HepG2 (cell line): ENCODE results near the gene MACROD2. TPM values are rescaled to one million over a fixed set of nuclear protein-coding genes. Genes with fewer than 3 reads are reported as not detected.

Experiments used
- ATAC-seq: fragments of 200-7000 bp; cut with Tn5 transposase; 3 replicates; pipeline ENCODE4 v1.9.1; 2020; ENCODE audit warnings: mild to moderate bottlenecking, moderate library complexity
- BruUV-seq: library from RNA; stranded (reverse); fragments of 400-500 nt; replicated peaks from 2 replicates; lab custom pipeline; 2021; lab: Mats Ljungman, UMichigan
- CTCF ChIA-PET: fragments of 300-600 bp; formaldehyde crosslinking; extraction: SDS; loops from one replicate; lab custom pipeline; 2021; ENCODE audit warnings: low total read pairs, inconsistent platforms, low intra/inter-chr PET ratio; lab: Yijun Ruan, JAX
- POLR2A ChIA-PET: fragments of 350-600 bp; sonication (Branson Sonifier 250); formaldehyde crosslinking; loops from one replicate; lab custom pipeline; 2020; ENCODE audit warnings: antibody characterized with exemption, inconsistent platforms; lab: Yijun Ruan, JAX
- DNase-seq: peaks from one replicate; pipeline ENCODE4 v3.0.0-alpha.2; 2015; ENCODE audit warnings: low spot score
- FAIRE-seq: peaks from 3 replicates; lab custom pipeline; 2011; peaks lifted over from hg19 to GRCh38; lab: Jason Lieb, UNC
- H2AFZ ChIP-seq: one replicate; pipeline ENCODE4 v1.6.1; 2011; ENCODE audit warnings: low read length, inconsistent platforms
- H3K27ac ChIP-seq: fragments of 300-600 bp; 3 replicates; pipeline ENCODE4 v1.8.0; 2011; ENCODE audit warnings: mixed run types, mild to moderate bottlenecking, mixed read lengths, low read length, inconsistent platforms; ENCODE audit not compliant: insufficient read depth; ENCODE audit errors: extremely low read length
- H3K27me3 ChIP-seq, 2 experiments: fragments of 200-600 bp in 1 of 2; 2 replicates in 1 of 2; 3 replicates in 1 of 2; pipeline versions ENCODE4 v1.6.0 to v1.8.0; 2011; ENCODE audit warnings: low read length in 2 of 2, mild to moderate bottlenecking in 2 of 2, moderate library complexity in 2 of 2, inconsistent platforms in 1 of 2; ENCODE audit not compliant: insufficient read depth in 2 of 2, control insufficient read depth in 1 of 2
- H3K36me3 ChIP-seq, 2 experiments: fragments of 200-600 bp in 1 of 2; replicated peaks in 1 of 2; 2 replicates in 1 of 2; 3 replicates in 1 of 2; pipeline versions ENCODE4 v1.5.1 to v1.8.0; 2011; ENCODE audit warnings: low read length in 2 of 2, inconsistent platforms in 1 of 2; ENCODE audit not compliant: insufficient read depth in 2 of 2, control insufficient read depth in 1 of 2
- H3K4me1 ChIP-seq: 2 replicates; pipeline ENCODE4 v1.5.1; 2012; ENCODE audit warnings: low read length, inconsistent platforms; ENCODE audit not compliant: insufficient read depth
- H3K4me2 ChIP-seq: 2 replicates; pipeline ENCODE4 v1.6.0; 2011; ENCODE audit warnings: low read depth, low read length, inconsistent platforms
- H3K4me3 ChIP-seq, 3 experiments: fragments of 200-600 bp in 1 of 3; sonication (generic), shearing (Covaris generic) in 1 of 3; replicated peaks in 1 of 3; 2 replicates each; pipeline ENCODE4 v1.5.1; 2011 to 2016; ENCODE audit warnings: low read length in 3 of 3, inconsistent platforms in 2 of 3, low read depth in 2 of 3, mild to moderate bottlenecking in 2 of 3, control low read depth in 1 of 3, mixed read lengths in 1 of 3; ENCODE audit not compliant: insufficient read depth in 1 of 3
- H3K79me2 ChIP-seq: one replicate; pipeline ENCODE4 v1.6.1; 2011; ENCODE audit warnings: low read length, inconsistent platforms; ENCODE audit not compliant: insufficient read depth
- H3K9ac ChIP-seq: 2 replicates; pipeline ENCODE4 v1.6.0; 2011; ENCODE audit warnings: mild to moderate bottlenecking, low read depth, low read length, inconsistent platforms; ENCODE audit not compliant: insufficient read depth
- H3K9me3 ChIP-seq: 2 replicates; pipeline ENCODE4 v1.5.1; 2012; ENCODE audit warnings: mild to moderate bottlenecking, low read length
- H4K20me1 ChIP-seq: 2 replicates; pipeline ENCODE4 v1.6.0; 2011; ENCODE audit warnings: inconsistent platforms, mild to moderate bottlenecking, low read length, moderate library complexity; ENCODE audit not compliant: insufficient read depth
- ARNT ChIP-seq: fragments of 450-650 bp; IDR thresholded peaks from 2 replicates; pipeline ENCODE4 v1.6.1; 2017
- CENPT ChIP-seq: sonication (generic); formaldehyde crosslinking; IDR thresholded peaks from 2 replicates; pipeline ENCODE4 v1.8.0; 2022; ENCODE audit warnings: low read depth, mild to moderate bottlenecking, moderate library complexity, missing genetic modification reagents
- EHMT2 ChIP-seq: fragments of 200-600 bp; sonication (generic); IDR thresholded peaks from 2 replicates; pipeline ENCODE4 v1.7.0; 2017; ENCODE audit warnings: antibody characterized with exemption, low read depth, low read length, borderline replicate concordance
- EZH2 ChIP-seq: conservative IDR thresholded peaks from 2 replicates; pipeline ENCODE4 v1.6.1; 2012; ENCODE audit warnings: mild to moderate bottlenecking, low read depth, low read length, moderate library complexity
- FOXO1 ChIP-seq: sonication (generic); formaldehyde crosslinking; IDR thresholded peaks from 2 replicates; pipeline ENCODE4 v1.4.0; 2020; ENCODE audit warnings: missing genetic modification reagents
- GATAD2A ChIP-seq: IDR thresholded peaks from 2 replicates; pipeline ENCODE4 v1.6.1; 2016
- KDM2A ChIP-seq: sonication (generic); formaldehyde crosslinking; IDR thresholded peaks from 2 replicates; pipeline ENCODE4 v1.4.0; 2020; ENCODE audit warnings: low read depth, missing genetic modification reagents, borderline replicate concordance
- ZNF292 ChIP-seq: sonication (generic); formaldehyde crosslinking; IDR thresholded peaks from 2 replicates; pipeline ENCODE4 v1.8.1; 2022; ENCODE audit warnings: mild to moderate bottlenecking, low read depth, missing genetic modification reagents, borderline replicate concordance
- ZNF354B ChIP-seq: sonication (generic); formaldehyde crosslinking; IDR thresholded peaks from 2 replicates; pipeline ENCODE4 v1.8.0; 2022; ENCODE audit warnings: mild to moderate bottlenecking, missing genetic modification reagents
- ZNF567 ChIP-seq: sonication (generic); formaldehyde crosslinking; IDR thresholded peaks from 2 replicates; pipeline ENCODE4 v1.8.1; 2023; ENCODE audit warnings: mild to moderate bottlenecking, missing genetic modification reagents, borderline replicate concordance
- ZNF572 ChIP-seq: sonication (generic); formaldehyde crosslinking; IDR thresholded peaks from 2 replicates; pipeline ENCODE4 v1.5.1; 2020; ENCODE audit warnings: mild to moderate bottlenecking, missing genetic modification reagents
- ZNF615 ChIP-seq: sonication (generic); formaldehyde crosslinking; IDR thresholded peaks from 2 replicates; pipeline ENCODE4 v1.5.0; 2020; ENCODE audit warnings: mild to moderate bottlenecking, missing genetic modification reagents, borderline replicate concordance
- ZSCAN20 ChIP-seq: sonication (generic); formaldehyde crosslinking; IDR thresholded peaks from 2 replicates; pipeline ENCODE4 v1.4.0; 2020; ENCODE audit warnings: missing genetic modification reagents, mild to moderate bottlenecking, borderline replicate concordance
- in situ Hi-C: cut with HindIII; loops from 2 replicates; pipeline ENCODE4 v1.10.0; 2017; ENCODE audit warnings: low pct_unique_long_range_greater_than_20kb; ENCODE audit not compliant: extremely low pct_ligation_motif_present
- intact Hi-C: fragments of 100-400 bp; cut with micrococcal nuclease; formaldehyde crosslinking; loops from one replicate; pipeline ENCODE4 v1.10.0; 2022; ENCODE audit not compliant: unreplicated experiment
- polyA plus RNA-seq, 8 experiments: library from polyadenylated mRNA; depleted of rRNA in 3 of 8; stranded (reverse) in 7 of 8; unstranded in 1 of 8; fragments of >200 nt; fragmentation: Illumina TruSeq in 4 of 8; extraction: Trizol in 4 of 8; gene quantifications; 2 replicates each; pipeline versions ENCODE4 v1.2.1 to v1.2.3, GENCODE V29; 2011 to 2016; ENCODE audit warnings: low read depth in 4 of 8, missing spikeins in 1 of 8, mixed read lengths in 1 of 8; ENCODE audit not compliant: insufficient read depth in 1 of 8
- total RNA-seq, 5 experiments: library from RNA; depleted of rRNA; stranded (reverse); fragments of >200 nt; fragmentation: Illumina TruSeq; extraction: Trizol; gene quantifications; 2 replicates each; pipeline ENCODE4 v1.2.3, GENCODE V29; 2016; ENCODE audit warnings: low read depth in 1 of 5
- TF ChIP-seq, protein P1 (sequence below): sonication (generic); formaldehyde crosslinking; IDR thresholded peaks from 2 replicates; pipeline ENCODE4 v1.4.0; 2020; ENCODE audit warnings: missing genetic modification reagents, borderline replicate concordance
- TF ChIP-seq, protein P2 (sequence below): sonication (generic); formaldehyde crosslinking; IDR thresholded peaks from 2 replicates; pipeline ENCODE4 v1.8.0; 2022; ENCODE audit warnings: low read depth, missing genetic modification reagents
- TF ChIP-seq, protein P3 (sequence below): sonication (generic); formaldehyde crosslinking; IDR thresholded peaks from 2 replicates; pipeline ENCODE4 v1.4.0; 2020; ENCODE audit warnings: low read depth, mild to moderate bottlenecking, missing genetic modification reagents

The MACROD2 gene
- total and polyA plus RNA-seq, 2 of the 13 experiments (the other 11 are each of a cell fraction or from before 2014, with no cell fraction given), result 0.13 to 0.51 TPM

DNA sequence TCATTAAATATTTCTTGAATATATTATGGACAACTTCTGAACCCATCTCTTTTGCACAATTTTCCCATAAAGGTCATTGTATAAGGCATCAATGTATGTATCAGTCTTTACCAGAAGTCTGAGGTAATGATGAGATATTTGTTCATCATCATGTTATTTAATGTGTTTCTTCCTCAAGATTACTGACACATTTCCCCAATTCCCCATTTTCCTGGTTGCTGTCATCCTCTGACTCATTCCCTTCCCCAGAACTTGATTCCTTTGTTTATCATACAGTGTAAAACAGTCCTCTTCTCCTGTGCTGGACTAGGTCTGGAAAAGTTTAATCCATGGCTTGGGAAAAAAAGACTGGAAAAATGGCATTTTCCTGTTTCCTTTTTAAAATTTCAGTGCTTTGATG, 450.0 kb downstream of the MACROD2 start (continued):
- TF ChIP-seq, protein P1, sequence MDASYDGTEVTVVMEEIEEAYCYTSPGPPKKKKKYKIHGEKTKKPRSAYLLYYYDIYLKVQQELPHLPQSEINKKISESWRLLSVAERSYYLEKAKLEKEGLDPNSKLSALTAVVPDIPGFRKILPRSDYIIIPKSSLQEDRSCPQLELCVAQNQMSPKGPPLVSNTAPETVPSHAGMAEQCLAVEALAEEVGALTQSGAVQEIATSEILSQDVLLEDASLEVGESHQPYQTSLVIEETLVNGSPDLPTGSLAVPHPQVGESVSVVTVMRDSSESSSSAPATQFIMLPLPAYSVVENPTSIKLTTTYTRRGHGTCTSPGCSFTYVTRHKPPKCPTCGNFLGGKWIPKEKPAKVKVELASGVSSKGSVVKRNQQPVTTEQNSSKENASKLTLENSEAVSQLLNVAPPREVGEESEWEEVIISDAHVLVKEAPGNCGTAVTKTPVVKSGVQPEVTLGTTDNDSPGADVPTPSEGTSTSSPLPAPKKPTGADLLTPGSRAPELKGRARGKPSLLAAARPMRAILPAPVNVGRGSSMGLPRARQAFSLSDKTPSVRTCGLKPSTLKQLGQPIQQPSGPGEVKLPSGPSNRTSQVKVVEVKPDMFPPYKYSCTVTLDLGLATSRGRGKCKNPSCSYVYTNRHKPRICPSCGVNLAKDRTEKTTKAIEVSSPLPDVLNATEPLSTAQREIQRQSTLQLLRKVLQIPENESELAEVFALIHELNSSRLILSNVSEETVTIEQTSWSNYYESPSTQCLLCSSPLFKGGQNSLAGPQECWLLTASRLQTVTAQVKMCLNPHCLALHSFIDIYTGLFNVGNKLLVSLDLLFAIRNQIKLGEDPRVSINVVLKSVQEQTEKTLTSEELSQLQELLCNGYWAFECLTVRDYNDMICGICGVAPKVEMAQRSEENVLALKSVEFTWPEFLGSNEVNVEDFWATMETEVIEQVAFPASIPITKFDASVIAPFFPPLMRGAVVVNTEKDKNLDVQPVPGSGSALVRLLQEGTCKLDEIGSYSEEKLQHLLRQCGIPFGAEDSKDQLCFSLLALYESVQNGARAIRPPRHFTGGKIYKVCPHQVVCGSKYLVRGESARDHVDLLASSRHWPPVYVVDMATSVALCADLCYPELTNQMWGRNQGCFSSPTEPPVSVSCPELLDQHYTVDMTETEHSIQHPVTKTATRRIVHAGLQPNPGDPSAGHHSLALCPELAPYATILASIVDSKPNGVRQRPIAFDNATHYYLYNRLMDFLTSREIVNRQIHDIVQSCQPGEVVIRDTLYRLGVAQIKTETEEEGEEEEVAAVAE (CRISPR knock-in tag), result no peak
- no peak for TF ChIP-seq ZNF615 (CRISPR knock-in tag)
- TF ChIP-seq EHMT2, result no peak
- no peak for TF ChIP-seq ARNT
- TF ChIP-seq, protein P2, sequence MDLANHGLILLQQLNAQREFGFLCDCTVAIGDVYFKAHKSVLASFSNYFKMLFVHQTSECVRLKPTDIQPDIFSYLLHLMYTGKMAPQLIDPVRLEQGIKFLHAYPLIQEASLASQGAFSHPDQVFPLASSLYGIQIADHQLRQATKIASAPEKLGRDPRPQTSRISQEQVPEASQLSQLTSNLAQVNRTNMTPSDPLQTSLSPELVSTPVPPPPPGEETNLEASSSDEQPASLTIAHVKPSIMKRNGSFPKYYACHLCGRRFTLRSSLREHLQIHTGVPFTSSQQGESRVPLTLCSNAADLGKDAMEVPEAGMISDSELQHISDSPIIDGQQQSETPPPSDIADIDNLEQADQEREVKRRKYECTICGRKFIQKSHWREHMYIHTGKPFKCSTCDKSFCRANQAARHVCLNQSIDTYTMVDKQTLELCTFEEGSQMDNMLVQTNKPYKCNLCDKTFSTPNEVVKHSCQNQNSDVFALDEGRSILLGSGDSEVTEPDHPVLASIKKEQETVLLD (CRISPR knock-in tag), result no peak
- no peak for TF ChIP-seq ZNF572 (CRISPR knock-in tag)
- TF ChIP-seq ZNF292 (CRISPR knock-in tag), result no peak
- TF ChIP-seq GATAD2A (CRISPR knock-in tag), result no peak
- TF ChIP-seq, all 625 proteins: peak for 0

DNA sequence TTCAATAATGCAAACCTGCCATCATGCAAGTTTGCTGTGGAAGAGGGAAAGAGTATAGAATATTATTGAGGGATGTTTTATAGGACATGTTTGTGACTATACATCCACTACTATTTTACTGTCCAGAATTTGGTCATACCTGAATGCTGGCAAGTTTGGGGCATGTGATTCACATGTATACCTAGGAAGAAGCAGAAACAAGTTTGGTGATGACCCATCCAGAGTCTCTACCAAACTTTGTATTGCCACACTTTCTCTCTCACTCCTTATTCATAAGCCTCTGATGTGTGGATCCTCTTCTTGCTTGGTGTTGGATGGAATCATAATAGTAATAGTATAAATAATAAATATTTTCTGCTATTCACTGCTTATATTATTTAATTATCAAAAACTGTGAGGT, 450.6 kb downstream of the MACROD2 start:
- no peak overlapping the region for H3K27ac ChIP-seq
- in situ Hi-C loops, result no loop called here
- TF ChIP-seq KDM2A (no peak), ZSCAN20 (no peak), FOXO1 (CRISPR knock-in tag) (no peak), ZNF567 (CRISPR knock-in tag) (no peak), ZNF354B (CRISPR knock-in tag) (no peak), CENPT (no peak), EZH2 (no peak)
- TF ChIP-seq, protein P3, sequence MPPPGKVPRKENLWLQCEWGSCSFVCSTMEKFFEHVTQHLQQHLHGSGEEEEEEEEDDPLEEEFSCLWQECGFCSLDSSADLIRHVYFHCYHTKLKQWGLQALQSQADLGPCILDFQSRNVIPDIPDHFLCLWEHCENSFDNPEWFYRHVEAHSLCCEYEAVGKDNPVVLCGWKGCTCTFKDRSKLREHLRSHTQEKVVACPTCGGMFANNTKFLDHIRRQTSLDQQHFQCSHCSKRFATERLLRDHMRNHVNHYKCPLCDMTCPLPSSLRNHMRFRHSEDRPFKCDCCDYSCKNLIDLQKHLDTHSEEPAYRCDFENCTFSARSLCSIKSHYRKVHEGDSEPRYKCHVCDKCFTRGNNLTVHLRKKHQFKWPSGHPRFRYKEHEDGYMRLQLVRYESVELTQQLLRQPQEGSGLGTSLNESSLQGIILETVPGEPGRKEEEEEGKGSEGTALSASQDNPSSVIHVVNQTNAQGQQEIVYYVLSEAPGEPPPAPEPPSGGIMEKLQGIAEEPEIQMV (CRISPR knock-in tag), result no peak

More for the DNA sequence above, 450.6 kb downstream of the MACROD2 start:
- intact Hi-C loops, result no loop called here
- Histone ChIP-seq H3K36me3 (no peaks in the 10 kb centered on the region), H3K27me3 (no peaks in the 10 kb centered on the region), H3K4me2 (no peak overlapping the region), H3K4me1 (no peaks in the 10 kb centered on the region), H3K4me3 (no peak overlapping the region), H4K20me1 (no peaks in the 10 kb centered on the region), H2AFZ (no peak overlapping the region), H3K9ac (no peak overlapping the region), H3K9me3 (no peaks in the 10 kb centered on the region), H3K79me2 (no peaks in the 10 kb centered on the region)
- POLR2A ChIA-PET, result no interaction called here
- DNase-seq (no peak), FAIRE-seq (no peak), ATAC-seq (no peak)
- CTCF ChIA-PET, result no interaction called here
- no TSS peak for BruUV-seq
